Fibroblast of pulmonary artery (primary cell): Measurements from ENCODE around the gene KRTAP12-2.
"Not testable (repeated sequence)": the region's sequence is repeated elsewhere in the genome, so short reads cannot be mapped to it uniquely, and the experiment has no call there.

Experiments used
- DNase-seq: peaks from one replicate; pipeline ENCODE4 v3.0.0-alpha.2; 2010; ENCODE audit warnings: low read depth
- H3K4me3 ChIP-seq: replicated peaks from 2 replicates; pipeline ENCODE4 v1.5.1; 2011; ENCODE audit warnings: low read depth, mild to moderate bottlenecking, control low read depth, low read length, moderate library complexity
- CTCF ChIP-seq: IDR thresholded peaks from 2 replicates; pipeline ENCODE4 v1.5.1; 2011; ENCODE audit warnings: mild to moderate bottlenecking, control low read depth, low read length, inconsistent platforms; ENCODE audit errors: missing control alignments

Gene KRTAP12-2

GRCh38 chr21:44636209-44637017 lies 30.3 kb downstream of the KRTAP12-2 start:
- TF ChIP-seq CTCF = no peak
- DNase-seq = no peak

GRCh38 chr21:44632067-44632466 lies 34.7 kb downstream of the KRTAP12-2 start:
- no peak for TF ChIP-seq CTCF
- no peak overlapping the region for H3K4me3 ChIP-seq

More at GRCh38 chr21:44636209-44637017, 30.3 kb downstream of the KRTAP12-2 start:
- H3K4me3 ChIP-seq = no peak overlapping the region

GRCh38 chr21:44630440-44630839 lies 36.3 kb downstream of the KRTAP12-2 start:
- H3K4me3 ChIP-seq = no peak overlapping the region
- no peak for TF ChIP-seq CTCF
- DNase-seq = no peak

More at GRCh38 chr21:44632067-44632466, 34.7 kb downstream of the KRTAP12-2 start:
- DNase-seq = no peak

- H3K4me3 ChIP-seq = no peak overlapping the region
- DNase-seq = no peak
- TF ChIP-seq CTCF = no peak
Observed at GRCh38 chr21:44628707-44629391, 37.9 kb downstream of the KRTAP12-2 start.

GRCh38 chr21:44627831-44628233 lies 38.9 kb downstream of the KRTAP12-2 start:
- not testable (repeated sequence) for DNase-seq

GRCh38 chr21:44627181-44627822 lies 39.4 kb downstream of the KRTAP12-2 start:
- not testable (repeated sequence) for DNase-seq, H3K4me3 ChIP-seq

More at GRCh38 chr21:44627831-44628233, 38.9 kb downstream of the KRTAP12-2 start:
- H3K4me3 ChIP-seq = not testable (repeated sequence)

- DNase-seq = no peak
- no peak within 1 kb of the TSS for H3K4me3 ChIP-seq
- no peak for TF ChIP-seq CTCF
Observed at GRCh38 chr21:44626673-44627143, 40.0 kb downstream of the KRTAP12-2 start, which contains the start of gene KRTAP10-9. Gene KRTAP10-9, plus strand, starts transcription at chr21:44627093. Its CDS starts 79 bp downstream, at chr21:44627172.
